Nephron progenitor cell (in vitro differentiated cells): Measurements from ENCODE around the gene BBLN.
A peak's percentile ranks its signal among the peaks of the same experiment; 100 is the strongest.

ENCODE experiments used
- DNase-seq: peaks from one replicate; pipeline ENCODE4 v3.0.0; 2021
- H3K27ac Mint-ChIP-seq: 2 replicates; pipeline ENCODE4 v1.8.0; 2021; ENCODE audit warnings: mild to moderate bottlenecking, moderate library complexity, mixed read lengths
- H3K27me3 Mint-ChIP-seq: 2 replicates; pipeline ENCODE4 v1.8.0; 2021; ENCODE audit warnings: mild to moderate bottlenecking, low read depth, mixed read lengths; ENCODE audit not compliant: poor library complexity
- H3K36me3 Mint-ChIP-seq: 2 replicates; pipeline ENCODE4 v1.8.0; 2021; ENCODE audit warnings: low read depth, mixed read lengths
- H3K4me1 Mint-ChIP-seq: 2 replicates; pipeline ENCODE4 v1.8.0; 2021; ENCODE audit warnings: mixed read lengths
- H3K4me3 Mint-ChIP-seq: 2 replicates; pipeline ENCODE4 v1.8.0; 2021; ENCODE audit warnings: mild to moderate bottlenecking, moderate library complexity, mixed read lengths
- H3K9me3 Mint-ChIP-seq: 2 replicates; pipeline ENCODE4 v1.8.0; 2021; ENCODE audit warnings: mild to moderate bottlenecking, moderate library complexity, mixed read lengths
- CTCF ChIP-seq: fragments of 200-600 bp; sonication (generic); IDR thresholded peaks from 2 replicates; pipeline ENCODE4 v1.5.0; 2021; ENCODE audit warnings: antibody characterized with exemption

Gene BBLN

GRCh38 chr9:128182893-128183588, 23.0 kb downstream of the BBLN start:
- peaks cover 8% of the 10 kb centered on the region for H3K4me1 Mint-ChIP-seq
- H3K27ac Mint-ChIP-seq = peak overlapping the region; percentile 82
- TF ChIP-seq CTCF = no peak
- H3K4me3 Mint-ChIP-seq = no peak overlapping the region
- H3K27me3 Mint-ChIP-seq = no peaks in the 10 kb centered on the region
- H3K36me3 Mint-ChIP-seq = peaks cover 87% of the 10 kb centered on the region
- no peak for DNase-seq
- H3K9me3 Mint-ChIP-seq = peaks cover 30% of the 10 kb centered on the region

GRCh38 chr9:128185979-128186965, 26.2 kb downstream of the BBLN start:
- DNase-seq = no peak
- Mint-ChIP-seq H3K36me3 (peaks cover 66% of the 10 kb centered on the region), H3K4me3 (no peak overlapping the region), H3K27me3 (no peaks in the 10 kb centered on the region), H3K4me1 (peaks cover 20% of the 10 kb centered on the region), H3K9me3 (peaks cover 11% of the 10 kb centered on the region), H3K27ac (peak overlapping the region; percentile 39)
- no peak for TF ChIP-seq CTCF

- H3K9me3 Mint-ChIP-seq = peaks cover 5% of the 10 kb centered on the region
- H3K4me3 Mint-ChIP-seq = no peak overlapping the region
- no peak for DNase-seq
- H3K27ac Mint-ChIP-seq = no peak overlapping the region
- peaks cover 23% of the 10 kb centered on the region for H3K4me1 Mint-ChIP-seq
- no peaks in the 10 kb centered on the region for H3K27me3 Mint-ChIP-seq
- peaks cover 55% of the 10 kb centered on the region for H3K36me3 Mint-ChIP-seq
- no peak for TF ChIP-seq CTCF
Observed at GRCh38 chr9:128187361-128187760, 27.3 kb downstream of the BBLN start.

- H3K4me3 Mint-ChIP-seq = no peak overlapping the region
- no peaks in the 10 kb centered on the region for H3K27me3 Mint-ChIP-seq
- peaks cover 19% of the 10 kb centered on the region for H3K4me1 Mint-ChIP-seq
- H3K9me3 Mint-ChIP-seq = no peaks in the 10 kb centered on the region
- DNase-seq = no peak
- H3K27ac Mint-ChIP-seq = no peak overlapping the region
- TF ChIP-seq CTCF = no peak
- H3K36me3 Mint-ChIP-seq = peaks cover 47% of the 10 kb centered on the region
Observed at GRCh38 chr9:128188209-128188608, 28.1 kb downstream of the BBLN start.

GRCh38 chr9:128190013-128190412, 29.9 kb downstream of the BBLN start:
- Mint-ChIP-seq H3K9me3 (no peaks in the 10 kb centered on the region), H3K36me3 (peaks cover 36% of the 10 kb centered on the region), H3K4me3 (peak overlapping the region; percentile 99), H3K4me1 (peaks cover 19% of the 10 kb centered on the region), H3K27me3 (no peaks in the 10 kb centered on the region), H3K27ac (peak overlapping the region; percentile 68)
- TF ChIP-seq CTCF = no peak
- no peak for DNase-seq
